ENCODE measurements around the gene RHBDL2. TPM values are rescaled to one million over a fixed set of nuclear protein-coding genes. Genes with fewer than 3 reads are reported as not detected.
A peak's percentile ranks its signal among the peaks of the same experiment; 100 is the strongest.

The RHBDL2 gene
- total and polyA plus RNA-seq, 2 of the 13 experiments (the other 11 are each of a cell fraction or from before 2014, with no cell fraction given): 3.3 to 5.4 TPM

DNA sequence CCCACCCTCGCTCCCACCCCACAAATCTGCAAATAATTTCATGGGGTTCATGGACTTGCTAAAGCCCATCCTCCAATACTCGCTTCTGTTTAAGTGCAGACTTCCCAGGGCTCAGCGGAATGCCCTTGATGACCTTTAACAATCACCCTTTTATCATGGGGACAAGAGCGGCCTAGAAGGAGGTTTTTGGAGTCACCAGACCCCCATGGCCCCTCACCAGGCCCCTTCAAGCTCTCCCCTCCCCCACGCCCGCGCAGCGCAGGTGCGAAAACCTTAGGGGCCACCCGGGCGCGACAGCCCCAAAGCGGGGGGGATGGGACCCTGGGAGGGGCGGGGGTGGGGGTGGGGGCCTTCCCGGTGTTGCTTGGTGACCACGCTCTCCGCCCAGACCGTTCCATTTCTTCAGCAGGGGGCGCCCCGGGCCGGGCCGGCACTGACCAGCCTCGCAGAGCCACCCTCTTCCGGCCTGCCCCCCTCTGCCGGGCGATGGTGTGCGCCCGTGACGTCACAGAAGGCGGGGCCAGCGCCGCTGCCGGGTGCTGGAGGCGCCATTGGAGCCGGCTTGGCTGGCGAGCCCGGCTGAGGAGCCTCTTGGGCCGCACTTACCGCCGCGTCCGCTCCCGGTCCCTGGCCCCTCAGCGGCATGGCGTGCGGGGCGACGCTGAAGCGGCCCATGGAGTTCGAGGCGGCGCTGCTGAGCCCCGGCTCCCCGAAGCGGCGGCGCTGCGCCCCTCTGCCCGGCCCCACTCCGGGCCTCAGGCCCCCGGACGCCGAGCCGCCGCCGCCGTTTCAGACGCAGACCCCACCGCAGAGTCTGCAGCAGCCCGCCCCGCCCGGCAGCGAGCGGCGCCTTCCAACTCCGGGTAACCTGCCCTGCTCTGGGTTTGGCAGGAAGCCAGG, 49.4 kb upstream of the RHBDL2 start, which contains the start of gene AKIRIN1 (continued):
- TF ChIP-seq FOXA3 (CRISPR knock-in tag; IDR thresholded peaks at IDR 0.05) (peak; percentile 19; the same call in 1 of the 2 replicates), CBX5 (CRISPR knock-in tag; IDR thresholded peaks at IDR 0.05; ENCODE audit: borderline replicate concordance) (peak; percentile 31; the same call in 1 of the 2 replicates), ZNF317 (CRISPR knock-in tag; IDR thresholded peaks at IDR 0.05) (no peak), ZNF326 (CRISPR knock-in tag; IDR thresholded peaks at IDR 0.05; ENCODE audit: borderline replicate concordance) (no peak), ARNT2 (CRISPR knock-in tag; IDR thresholded peaks at IDR 0.05; ENCODE audit: low read depth) (peak; percentile 79), ZSCAN12 (CRISPR knock-in tag; IDR thresholded peaks at IDR 0.05) (peak; percentile 36; the same call in 1 of the 2 replicates), TAF15 (IDR thresholded peaks at IDR 0.05; ENCODE audit: low read depth, low read length, poor library complexity, severe bottlenecking) (peak; percentile 85), CCDC6 (CRISPR knock-in tag; IDR thresholded peaks at IDR 0.05) (peak; percentile 67; the same call in 1 of the 2 replicates)

DNA sequence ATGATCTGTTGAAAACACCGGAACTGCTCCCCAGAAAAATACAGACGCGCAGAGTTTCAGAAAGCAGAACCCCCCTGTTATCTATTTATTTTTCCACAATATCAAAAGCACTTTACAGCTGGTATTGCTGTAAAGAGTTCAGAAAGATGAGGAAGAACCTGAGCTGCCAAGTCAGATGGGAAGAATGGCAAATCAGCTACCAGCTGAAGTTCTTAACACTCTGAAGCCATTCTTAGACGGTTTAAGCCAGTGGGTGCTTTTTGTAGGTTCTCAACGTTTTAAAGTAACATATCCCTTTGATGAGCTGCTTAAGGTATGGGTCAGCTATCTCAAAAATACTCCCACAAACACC, 48.7 kb upstream of the RHBDL2 start:
- FAIRE-seq (no peak), DNase-seq (ENCODE audit: low spot score) (no peak), ATAC-seq (peak; percentile 5)
- POLR2A ChIA-PET: interaction anchor here (0.8 to 1.5 kb wide), 7 partner anchors 8 to 168 kb away, joined by 3 to 4 read pairs (median 4); partner anchors contain the start of genes NDUFS5 and RRAGC
- H3K9me3 ChIP-seq (ENCODE audit: low read length): no peaks in the 10 kb centered on the region
- H4K20me1 ChIP-seq (ENCODE audit: insufficient read depth, low read length): peaks cover 26% of the 10 kb centered on the region
- peaks cover 0 to 14% of the 10 kb centered on the region in 2 experiments; a peak in 2 of 5 replicates for H3K36me3 ChIP-seq (replicated peaks in 1 of 2; ENCODE audit: control insufficient read depth in 1 of 2, insufficient read depth in 2 of 2, low read length in 2 of 2)
- H3K79me2 ChIP-seq (ENCODE audit: insufficient read depth, low read length): peaks cover 42% of the 10 kb centered on the region
- in situ Hi-C loops (cut with HindIII; ENCODE audit: extremely low pct_ligation_motif_present, low pct_unique_long_range_greater_than_20kb): no loop called here
- 4% methylated on average over 5 of the region's 5 CpGs for WGBS (ENCODE audit: low lambda C conversion rate)
- TF ChIP-seq ATF7-NPFF (CRISPR knock-in tag; IDR thresholded peaks at IDR 0.05; ENCODE audit: low read depth): no peak
- no peak for TF ChIP-seq FOXC1 (CRISPR knock-in tag; IDR thresholded peaks at IDR 0.05; ENCODE audit: borderline replicate concordance)
- TF ChIP-seq PHF5A (CRISPR knock-in tag; IDR thresholded peaks at IDR 0.05; ENCODE audit: low read depth, unreplicated experiment): peak; percentile 7
- TF ChIP-seq, protein P1, sequence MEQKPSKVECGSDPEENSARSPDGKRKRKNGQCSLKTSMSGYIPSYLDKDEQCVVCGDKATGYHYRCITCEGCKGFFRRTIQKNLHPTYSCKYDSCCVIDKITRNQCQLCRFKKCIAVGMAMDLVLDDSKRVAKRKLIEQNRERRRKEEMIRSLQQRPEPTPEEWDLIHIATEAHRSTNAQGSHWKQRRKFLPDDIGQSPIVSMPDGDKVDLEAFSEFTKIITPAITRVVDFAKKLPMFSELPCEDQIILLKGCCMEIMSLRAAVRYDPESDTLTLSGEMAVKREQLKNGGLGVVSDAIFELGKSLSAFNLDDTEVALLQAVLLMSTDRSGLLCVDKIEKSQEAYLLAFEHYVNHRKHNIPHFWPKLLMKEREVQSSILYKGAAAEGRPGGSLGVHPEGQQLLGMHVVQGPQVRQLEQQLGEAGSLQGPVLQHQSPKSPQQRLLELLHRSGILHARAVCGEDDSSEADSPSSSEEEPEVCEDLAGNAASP (CRISPR knock-in tag; IDR thresholded peaks at IDR 0.05; ENCODE audit: borderline replicate concordance): no peak
- TF ChIP-seq, protein P2, sequence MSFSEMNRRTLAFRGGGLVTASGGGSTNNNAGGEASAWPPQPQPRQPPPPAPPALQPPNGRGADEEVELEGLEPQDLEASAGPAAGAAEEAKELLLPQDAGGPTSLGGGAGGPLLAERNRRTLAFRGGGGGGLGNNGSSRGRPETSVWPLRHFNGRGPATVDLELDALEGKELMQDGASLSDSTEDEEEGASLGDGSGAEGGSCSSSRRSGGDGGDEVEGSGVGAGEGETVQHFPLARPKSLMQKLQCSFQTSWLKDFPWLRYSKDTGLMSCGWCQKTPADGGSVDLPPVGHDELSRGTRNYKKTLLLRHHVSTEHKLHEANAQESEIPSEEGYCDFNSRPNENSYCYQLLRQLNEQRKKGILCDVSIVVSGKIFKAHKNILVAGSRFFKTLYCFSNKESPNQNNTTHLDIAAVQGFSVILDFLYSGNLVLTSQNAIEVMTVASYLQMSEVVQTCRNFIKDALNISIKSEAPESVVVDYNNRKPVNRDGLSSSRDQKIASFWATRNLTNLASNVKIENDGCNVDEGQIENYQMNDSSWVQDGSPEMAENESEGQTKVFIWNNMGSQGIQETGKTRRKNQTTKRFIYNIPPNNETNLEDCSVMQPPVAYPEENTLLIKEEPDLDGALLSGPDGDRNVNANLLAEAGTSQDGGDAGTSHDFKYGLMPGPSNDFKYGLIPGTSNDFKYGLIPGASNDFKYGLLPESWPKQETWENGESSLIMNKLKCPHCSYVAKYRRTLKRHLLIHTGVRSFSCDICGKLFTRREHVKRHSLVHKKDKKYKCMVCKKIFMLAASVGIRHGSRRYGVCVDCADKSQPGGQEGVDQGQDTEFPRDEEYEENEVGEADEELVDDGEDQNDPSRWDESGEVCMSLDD (CRISPR knock-in tag; IDR thresholded peaks at IDR 0.05; ENCODE audit: borderline replicate concordance): 0 out of 2 replicates have a peak, but pooled peaks have one; percentile 75
- TF ChIP-seq ZNF816 (CRISPR knock-in tag; IDR thresholded peaks at IDR 0.05; ENCODE audit: borderline replicate concordance): 0 out of 2 replicates have a peak, but pooled peaks have one; percentile 19
- TF ChIP-seq, protein P3, sequence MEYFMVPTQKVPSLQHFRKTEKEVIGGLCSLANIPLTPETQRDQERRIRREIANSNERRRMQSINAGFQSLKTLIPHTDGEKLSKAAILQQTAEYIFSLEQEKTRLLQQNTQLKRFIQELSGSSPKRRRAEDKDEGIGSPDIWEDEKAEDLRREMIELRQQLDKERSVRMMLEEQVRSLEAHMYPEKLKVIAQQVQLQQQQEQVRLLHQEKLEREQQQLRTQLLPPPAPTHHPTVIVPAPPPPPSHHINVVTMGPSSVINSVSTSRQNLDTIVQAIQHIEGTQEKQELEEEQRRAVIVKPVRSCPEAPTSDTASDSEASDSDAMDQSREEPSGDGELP (IDR thresholded peaks at IDR 0.05; ENCODE audit: borderline replicate concordance, low read depth): peak; percentile 14; the same call in 1 of the 2 replicates
- intact Hi-C loops (cut with micrococcal nuclease; ENCODE audit: unreplicated experiment): loop anchor here (5.0 kb wide), 2 partner anchors 37 to 118 kb away; partner anchors contain the start of genes MYCBP and NDUFS5
- peak overlapping the region; percentile 80 for H3K27ac ChIP-seq (ENCODE audit: extremely low read length, insufficient read depth, low read length)
- CTCF ChIA-PET (ENCODE audit: low intra/inter-chr PET ratio, low total read pairs): no interaction called here
- BruUV-seq (replicated peaks): no TSS peak
- H3K27me3 ChIP-seq (ENCODE audit: control insufficient read depth in 1 of 2, insufficient read depth in 2 of 2, low read length in 2 of 2): no peaks in the 10 kb centered on the region; a peak in 1 of 5 replicates
- peak overlapping the region; percentile 64 to 83 (median 75) for H3K4me3 ChIP-seq (replicated peaks in 1 of 3; ENCODE audit: insufficient read depth in 1 of 3, low read depth in 2 of 3, low read length in 3 of 3)
- H2AFZ ChIP-seq (ENCODE audit: low read length): no peak overlapping the region
- peaks cover 75% of the 10 kb centered on the region for H3K4me1 ChIP-seq (ENCODE audit: insufficient read depth, low read length)
- H3K4me2 ChIP-seq (ENCODE audit: low read depth, low read length): peak overlapping the region; percentile 75
- peak overlapping the region; percentile 77 for H3K9ac ChIP-seq (ENCODE audit: insufficient read depth, low read depth, low read length)
